NCI-H69 (cell line): ENCODE data around the gene RGPD8.

ENCODE experiments used
- DNase-seq: peaks from one replicate; lab custom pipeline; 2025; lab: John Stamatoyannopoulos, UW

Gene RGPD8

DNA sequence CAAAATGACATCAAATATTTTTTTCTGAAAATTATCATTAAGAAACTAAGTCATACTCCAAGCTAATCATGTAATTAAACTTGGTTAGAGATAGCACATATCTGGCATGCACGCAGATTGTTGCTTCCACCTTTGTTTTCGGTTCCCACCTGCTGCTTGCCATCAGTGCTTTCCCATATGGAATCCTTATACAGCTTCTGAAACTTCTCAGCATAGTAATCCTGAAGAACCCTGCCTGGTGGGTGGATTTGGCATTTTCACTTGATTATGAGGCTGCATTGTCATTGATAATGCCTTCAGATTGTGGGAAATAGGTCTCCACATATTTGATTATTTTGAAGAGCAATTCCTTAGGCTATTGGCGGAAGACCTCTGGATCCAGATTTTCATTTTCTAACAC is 110.5 kb downstream of the RGPD8 start:
- DNase-seq, result no peak

DNA sequence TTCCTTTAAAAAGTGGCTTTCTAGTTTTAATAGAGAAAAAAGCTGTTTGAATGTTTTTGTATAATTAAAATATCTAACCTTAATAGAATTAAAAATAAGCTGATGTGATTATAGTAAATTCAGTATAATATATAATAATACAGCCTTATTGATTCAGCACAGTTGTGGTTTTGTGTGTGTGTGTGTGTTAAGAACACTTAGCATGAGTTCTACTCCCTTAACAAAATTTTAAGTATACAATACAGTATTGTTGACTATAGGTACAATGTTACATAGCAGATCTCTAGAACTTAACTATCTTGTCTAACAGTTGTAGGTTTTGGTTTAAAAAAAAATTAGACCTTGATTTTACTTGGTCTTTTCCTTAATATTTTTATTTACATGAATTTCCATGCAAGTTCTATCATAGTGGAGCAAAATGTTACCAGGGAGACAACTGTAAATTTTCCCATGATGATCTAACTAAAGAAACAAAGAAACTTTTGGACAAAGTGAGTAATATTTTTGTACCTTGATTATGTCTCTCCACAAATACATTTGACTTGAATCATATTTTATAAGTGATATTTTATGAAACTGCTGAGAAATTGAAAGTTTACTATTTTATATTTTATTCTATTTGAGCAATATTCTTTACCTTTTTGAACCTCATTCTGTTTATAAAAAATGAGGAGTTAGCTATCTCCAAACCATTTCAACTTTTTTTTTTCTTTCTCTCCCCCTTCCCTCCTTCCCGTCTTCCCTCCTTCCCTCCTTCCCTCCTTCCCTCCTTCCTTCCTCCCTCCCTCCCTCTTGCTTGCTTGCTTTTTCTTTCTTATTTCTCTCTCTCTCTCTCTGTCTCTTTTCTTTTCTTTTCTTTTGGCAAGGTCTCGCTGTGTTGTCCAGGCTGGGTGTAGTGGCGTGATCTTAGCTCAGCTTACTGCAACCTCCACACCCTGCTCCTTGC is 111.8 kb downstream of the RGPD8 start:
- DNase-seq, result no peak
